K562 (cell line): ENCODE measurements around the gene TUBB1. TPM values are rescaled to one million over a fixed set of nuclear protein-coding genes. Genes with fewer than 3 reads are reported as not detected.

Experiments used
- GTF3C2 ChIP-seq: IDR thresholded peaks from 3 replicates; pipeline ENCODE4 v1.6.1; 2011; ENCODE audit warnings: borderline replicate concordance, mild to moderate bottlenecking, moderate library complexity; ENCODE audit not compliant: insufficient read length; ENCODE audit errors: extremely low read depth
- MBD1 ChIP-seq: fragments of 250-450 bp; sonication (Bioruptor Pico); IDR thresholded peaks from 2 replicates; pipeline ENCODE4 v1.8.0; 2022; ENCODE audit warnings: inconsistent platforms
- MGA ChIP-seq: fragments of 450-650 bp; IDR thresholded peaks from 2 replicates; pipeline ENCODE4 v1.6.1; 2016; ENCODE audit warnings: mild to moderate bottlenecking, moderate library complexity
- RBM17 ChIP-seq: fragments of 200-400 bp; formaldehyde crosslinking; IDR thresholded peaks from 2 replicates; pipeline ENCODE4 v1.6.1; 2017; ENCODE audit warnings: low read depth, mild to moderate bottlenecking, low read length, borderline replicate concordance
- SAFB2 ChIP-seq: fragments of 200-400 bp; formaldehyde crosslinking; IDR thresholded peaks from 2 replicates; pipeline ENCODE4 v1.6.1; 2018; ENCODE audit warnings: borderline replicate concordance, low read length, low read depth, moderate library complexity; ENCODE audit not compliant: severe bottlenecking
- TFAP4 ChIP-seq: sonication (generic); formaldehyde crosslinking; IDR thresholded peaks from 2 replicates; pipeline ENCODE4 v1.8.0; 2022; ENCODE audit warnings: missing genetic modification reagents, mild to moderate bottlenecking, moderate library complexity, borderline replicate concordance
- polyA plus RNA-seq, 8 experiments: library from polyadenylated mRNA; depleted of rRNA in 4 of 8; stranded (reverse) in 5 of 8; unstranded in 3 of 8; fragments of >200 nt; fragmentation: Nextera tagmentation in 2 of 8; fragmentation: Illumina TruSeq in 1 of 8; extraction: Ambion mirVana in 2 of 8; extraction: Trizol in 1 of 8; gene quantifications; 2 replicates each; pipeline versions ENCODE4 v1.2.1 to v1.2.3, GENCODE V29; 2011 to 2014; ENCODE audit warnings: inconsistent platforms in 1 of 8, missing spikeins in 1 of 8
- total RNA-seq, 7 experiments: library from RNA; depleted of rRNA in 6 of 7; stranded (reverse); fragments of >200 nt in 6 of 7; fragmentation: Illumina TruSeq in 2 of 7; extraction: Trizol in 2 of 7; gene quantifications; 2 replicates each; pipeline versions ENCODE4 v1.2.1 to v1.2.3, GENCODE V29; 2011 to 2021; ENCODE audit warnings: low replicate concordance in 1 of 7

The TUBB1 gene
- total and polyA plus RNA-seq, 9 of the 15 experiments (the other 6 are each of a cell fraction or from before 2014, with no cell fraction given): 1.5 to 3.9 (median 2.4) TPM

- TF ChIP-seq SAFB2: no peak
- TF ChIP-seq RBM17: no peak
- TF ChIP-seq MBD1 (CRISPR knock-in tag): no peak
- TF ChIP-seq GTF3C2: no peak
- TF ChIP-seq MGA: peak; percentile 55
- peak; percentile 37; the same call in 1 of the 2 replicates for TF ChIP-seq TFAP4 (CRISPR knock-in tag)
These were observed 8.0 kb upstream of the TUBB1 start (continued) for GRCh38 chr20:59010995-59011873.
